Gastrocnemius medialis (tissue), 4 donors: ENCODE results near the gene FAM131B.
"Not testable (repeated sequence)": the region's sequence is repeated elsewhere in the genome, so short reads cannot be mapped to it uniquely, and the experiment has no call there.

Experiments used
- POLR2A ChIP-seq, 2 donors: fragments of 450-650 bp; IDR thresholded peaks; one replicate each; pipeline ENCODE4 v1.6.1; 2017; ENCODE audit warnings: antibody characterized with exemption in 2 of 2, mild to moderate bottlenecking in 2 of 2, moderate library complexity in 2 of 2
- TF ChIP-seq, protein P1 (sequence below), 5 experiments: fragments of 450-650 bp in 3 of 5; fragments of 200-600 bp in 2 of 5; sonication (generic) in 2 of 5; IDR thresholded peaks in 4 of 5; conservative IDR thresholded peaks in 1 of 5; 1 replicate in 4 of 5; 2 replicates in 1 of 5; pipeline ENCODE4 v1.5.1; 2016 to 2019; ENCODE audit warnings: antibody characterized with exemption in 5 of 5, mild to moderate bottlenecking in 3 of 5, moderate library complexity in 3 of 5

DNA sequence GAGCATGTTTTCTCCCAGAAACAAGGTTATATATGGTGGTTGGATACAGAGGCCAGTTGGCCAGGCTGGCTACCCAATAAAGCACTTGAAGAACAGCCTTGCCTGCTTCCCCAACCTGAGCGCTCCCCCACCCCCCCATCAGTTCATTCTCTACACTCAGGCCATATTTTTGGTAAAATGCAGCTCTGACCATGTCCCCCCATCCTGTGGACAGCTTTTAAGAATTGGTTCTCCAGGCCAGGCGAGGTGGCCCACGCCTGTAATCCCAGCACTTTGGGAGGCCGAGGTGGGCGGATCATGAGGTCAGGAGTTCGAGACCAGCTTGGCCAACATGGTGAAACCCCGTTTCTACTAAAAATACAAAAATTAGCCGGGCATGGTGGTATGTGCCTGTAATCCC lies 29.9 kb upstream of the FAM131B start:
- TF ChIP-seq, protein P1, sequence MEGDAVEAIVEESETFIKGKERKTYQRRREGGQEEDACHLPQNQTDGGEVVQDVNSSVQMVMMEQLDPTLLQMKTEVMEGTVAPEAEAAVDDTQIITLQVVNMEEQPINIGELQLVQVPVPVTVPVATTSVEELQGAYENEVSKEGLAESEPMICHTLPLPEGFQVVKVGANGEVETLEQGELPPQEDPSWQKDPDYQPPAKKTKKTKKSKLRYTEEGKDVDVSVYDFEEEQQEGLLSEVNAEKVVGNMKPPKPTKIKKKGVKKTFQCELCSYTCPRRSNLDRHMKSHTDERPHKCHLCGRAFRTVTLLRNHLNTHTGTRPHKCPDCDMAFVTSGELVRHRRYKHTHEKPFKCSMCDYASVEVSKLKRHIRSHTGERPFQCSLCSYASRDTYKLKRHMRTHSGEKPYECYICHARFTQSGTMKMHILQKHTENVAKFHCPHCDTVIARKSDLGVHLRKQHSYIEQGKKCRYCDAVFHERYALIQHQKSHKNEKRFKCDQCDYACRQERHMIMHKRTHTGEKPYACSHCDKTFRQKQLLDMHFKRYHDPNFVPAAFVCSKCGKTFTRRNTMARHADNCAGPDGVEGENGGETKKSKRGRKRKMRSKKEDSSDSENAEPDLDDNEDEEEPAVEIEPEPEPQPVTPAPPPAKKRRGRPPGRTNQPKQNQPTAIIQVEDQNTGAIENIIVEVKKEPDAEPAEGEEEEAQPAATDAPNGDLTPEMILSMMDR (IDR thresholded peaks at IDR 0.05 in 4 of 5, conservative IDR thresholded peaks at IDR 0.05 in 1 of 5) = not testable (repeated sequence)
- TF ChIP-seq POLR2A (IDR thresholded peaks at IDR 0.05) = not testable (repeated sequence)
